Activated CD4-positive, alpha-beta T cell treated with anti-CD3 and anti-CD28 coated beads, Interleukin-2, amount 50 U/mL, for 16 hours (primary cell): Measurements from ENCODE around the gene ASIC4.

Experiments
- DNase-seq: peaks from one replicate; pipeline ENCODE4 v3.0.0-alpha.2; 2020

ASIC4 gene

GRCh38 chr2:219482674-219483405, 31.4 kb upstream of the ASIC4 start:
- DNase-seq = no peak

GRCh38 chr2:219483451-219484342, 30.6 kb upstream of the ASIC4 start:
- no peak for DNase-seq

GRCh38 chr2:219484343-219485200, 29.7 kb upstream of the ASIC4 start:
- DNase-seq = no peak

- DNase-seq = no peak
These were observed 29.1 kb upstream of the ASIC4 start for GRCh38 chr2:219485201-219485580.

GRCh38 chr2:219486380-219486959, 27.8 kb upstream of the ASIC4 start:
- no peak for DNase-seq

- no peak for DNase-seq
These were observed 26.0 kb upstream of the ASIC4 start for GRCh38 chr2:219488149-219488843.

- no peak for DNase-seq
These were observed 25.5 kb upstream of the ASIC4 start for GRCh38 chr2:219488844-219489194.

GRCh38 chr2:219489315-219489714, 25.0 kb upstream of the ASIC4 start:
- no peak for DNase-seq

- DNase-seq = no peak
These were observed 24.1 kb upstream of the ASIC4 start for GRCh38 chr2:219490186-219490585.

GRCh38 chr2:219490600-219491130, 23.6 kb upstream of the ASIC4 start:
- DNase-seq = no peak

- no peak for DNase-seq
These were observed 22.9 kb upstream of the ASIC4 start for GRCh38 chr2:219491278-219491963.

- no peak for DNase-seq
These were observed 21.7 kb upstream of the ASIC4 start for GRCh38 chr2:219492575-219492974.

- no peak for DNase-seq
These were observed 21.2 kb upstream of the ASIC4 start for GRCh38 chr2:219493086-219493485.

GRCh38 chr2:219494952-219495530, 19.2 kb upstream of the ASIC4 start:
- DNase-seq = no peak

GRCh38 chr2:219495531-219496122, 18.7 kb upstream of the ASIC4 start:
- DNase-seq = peak; percentile 70

GRCh38 chr2:219496247-219496824, 17.9 kb upstream of the ASIC4 start:
- DNase-seq = no peak

GRCh38 chr2:219496825-219497494, 17.3 kb upstream of the ASIC4 start:
- DNase-seq = no peak

- DNase-seq = peak; percentile 16
These were observed 16.6 kb upstream of the ASIC4 start for GRCh38 chr2:219497495-219498279.
